DND-41 (cell line): ENCODE measurements around the gene SNX22.
A peak's percentile ranks its signal among the peaks of the same experiment; 100 is the strongest.

Source experiments
- CTCF ChIP-seq: IDR thresholded peaks from 2 replicates; pipeline ENCODE4 v1.5.1; 2012; ENCODE audit warnings: borderline replicate concordance, low read length, moderate library complexity, mild to moderate bottlenecking; ENCODE audit not compliant: poor library complexity, severe bottlenecking; ENCODE audit errors: extremely low read depth
- EZH2 ChIP-seq: IDR thresholded peaks from 3 replicates; pipeline ENCODE4 v1.6.1; 2012; ENCODE audit warnings: borderline replicate concordance, low read depth, mild to moderate bottlenecking, moderate library complexity, low read length, inconsistent platforms; ENCODE audit not compliant: severe bottlenecking

DNA sequence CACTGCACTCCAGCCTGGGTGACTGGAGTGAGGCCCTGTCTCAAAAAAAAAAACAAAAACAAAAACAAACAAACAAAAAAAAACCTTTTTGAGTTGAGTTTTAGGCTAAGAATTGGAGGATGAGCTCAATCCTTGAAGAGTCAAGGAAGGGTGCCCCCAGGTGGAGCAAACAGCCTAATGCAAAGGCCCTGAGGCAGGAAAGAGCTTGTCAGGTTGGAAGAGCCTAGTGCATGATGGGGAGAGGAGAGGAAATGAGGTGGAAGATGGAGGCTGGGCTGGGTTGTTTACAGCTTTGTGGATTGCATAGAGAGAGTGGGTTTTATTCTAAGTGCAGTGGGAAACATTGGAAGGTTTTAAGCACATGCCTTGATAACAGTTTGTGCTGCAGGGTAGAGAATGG, 2.1 kb upstream of the SNX22 start:
- TF ChIP-seq CTCF (peak; percentile 49), EZH2 (no peak)
